Neural cell (in vitro differentiated cells): ENCODE measurements around the gene IL19. TPM values are rescaled to one million over a fixed set of nuclear protein-coding genes. Genes with fewer than 3 reads are reported as not detected.

Experiments used
- H2AFZ ChIP-seq: fragments of 200-600, 300-800 bp; sonication (generic), shearing (Covaris generic); 2 replicates; pipeline ENCODE4 v1.6.0; 2014; ENCODE audit warnings: low read depth, mild to moderate bottlenecking, antibody characterized with exemption, low read length, moderate library complexity
- H3F3A ChIP-seq: fragments of 200-600 bp; shearing (Covaris generic); 2 replicates; pipeline ENCODE4 v1.6.1; 2016; ENCODE audit warnings: mild to moderate bottlenecking, moderate library complexity, mixed read lengths, antibody characterized with exemption, low read length; ENCODE audit not compliant: insufficient read depth, poor library complexity, severe bottlenecking
- H3K27ac ChIP-seq: fragments of 200-600, 300-800 bp; sonication (generic), shearing (Covaris generic); 2 replicates; pipeline ENCODE4 v1.5.1; 2014; ENCODE audit warnings: mild to moderate bottlenecking, low read length, moderate library complexity
- H3K27me3 ChIP-seq: fragments of 300-800, 200-600 bp; sonication (generic), shearing (Covaris generic); 2 replicates; pipeline ENCODE4 v1.6.0; 2014; ENCODE audit warnings: mild to moderate bottlenecking, low read depth, low read length, moderate library complexity; ENCODE audit not compliant: insufficient read depth
- H3K36me3 ChIP-seq: fragments of 300-800, 200-600 bp; sonication (generic), shearing (Covaris generic); 2 replicates; pipeline ENCODE4 v1.5.1; 2014; ENCODE audit warnings: mild to moderate bottlenecking, antibody characterized with exemption, low read length, moderate library complexity; ENCODE audit not compliant: insufficient read depth
- H3K4me2 ChIP-seq: fragments of 300-800, 200-600 bp; sonication (generic), shearing (Covaris generic); 2 replicates; pipeline ENCODE4 v1.6.0; 2014; ENCODE audit warnings: mild to moderate bottlenecking, low read length
- H3K4me3 ChIP-seq: fragments of 300-800, 200-600 bp; sonication (generic), shearing (Covaris generic); 2 replicates; pipeline ENCODE4 v1.5.1; 2014; ENCODE audit warnings: mild to moderate bottlenecking, low read length, moderate library complexity
- H3K79me2 ChIP-seq: fragments of 200-600 bp; shearing (Covaris generic); replicated peaks from 2 replicates; pipeline ENCODE4 v1.6.0; 2014; ENCODE audit warnings: mild to moderate bottlenecking, low read length, moderate library complexity; ENCODE audit not compliant: insufficient read depth
- H3K9ac ChIP-seq: fragments of 300-800, 200-600 bp; sonication (generic), shearing (Covaris generic); 2 replicates; pipeline ENCODE4 v1.6.1; 2016; ENCODE audit warnings: mild to moderate bottlenecking, low read length, mixed read lengths
- H3K9me2 ChIP-seq: fragments of 200-600 bp; shearing (Covaris generic); 2 replicates; pipeline ENCODE4 v1.6.1; 2016; ENCODE audit warnings: mild to moderate bottlenecking, low read length, mixed read lengths; ENCODE audit not compliant: insufficient read depth
- H3K9me3 ChIP-seq: fragments of 200-600, 300-800 bp; sonication (generic), shearing (Covaris generic); 2 replicates; pipeline ENCODE4 v1.6.1; 2016; ENCODE audit warnings: mild to moderate bottlenecking, mixed run types, low read length, moderate library complexity, mixed read lengths
- H4K20me1 ChIP-seq: fragments of 200-600 bp; shearing (Covaris generic); 2 replicates; pipeline ENCODE4 v1.6.1; 2016; ENCODE audit warnings: mild to moderate bottlenecking, mixed run types; ENCODE audit not compliant: insufficient read depth
- CTCF ChIP-seq: fragments of 450-650 bp; IDR thresholded peaks from 2 replicates; pipeline ENCODE4 v1.5.1; 2014; ENCODE audit warnings: antibody characterized with exemption, mild to moderate bottlenecking, moderate library complexity; ENCODE audit not compliant: poor library complexity, severe bottlenecking
- EP300 ChIP-seq: fragments of 450-650 bp; conservative IDR thresholded peaks from 2 replicates; pipeline ENCODE4 v1.6.1; 2014; ENCODE audit warnings: antibody characterized with exemption, mild to moderate bottlenecking, moderate library complexity; ENCODE audit not compliant: poor library complexity, severe bottlenecking
- EZH2 ChIP-seq: fragments of 200-600, 300-800 bp; shearing (Covaris generic), sonication (generic); IDR thresholded peaks from 2 replicates; pipeline ENCODE4 v1.6.1; 2014; ENCODE audit warnings: antibody characterized with exemption, low read length, borderline replicate concordance, mild to moderate bottlenecking; ENCODE audit not compliant: insufficient read depth, poor library complexity, severe bottlenecking
- MXI1 ChIP-seq: fragments of 450-650 bp; conservative IDR thresholded peaks from 2 replicates; pipeline ENCODE4 v1.6.1; 2014; ENCODE audit warnings: antibody characterized with exemption, mild to moderate bottlenecking; ENCODE audit not compliant: poor library complexity, severe bottlenecking
- POLR2AphosphoS5 ChIP-seq: IDR thresholded peaks from 2 replicates; pipeline ENCODE4 v1.6.1; 2012
- RAD21 ChIP-seq: fragments of 450-650 bp; conservative IDR thresholded peaks from 2 replicates; pipeline ENCODE4 v1.6.1; 2014; ENCODE audit warnings: antibody characterized with exemption, mild to moderate bottlenecking, moderate library complexity
- REST ChIP-seq: IDR thresholded peaks from 2 replicates; pipeline ENCODE4 v1.6.1; 2012; ENCODE audit warnings: borderline replicate concordance
- SMC3 ChIP-seq: fragments of 450-650 bp; conservative IDR thresholded peaks from 2 replicates; pipeline ENCODE4 v1.6.1; 2014; ENCODE audit warnings: antibody characterized with exemption, mild to moderate bottlenecking, moderate library complexity; ENCODE audit not compliant: poor library complexity
- TAF1 ChIP-seq: IDR thresholded peaks from 2 replicates; pipeline ENCODE4 v1.6.1; 2012; ENCODE audit warnings: low read depth
- polyA plus RNA-seq: library from polyadenylated mRNA; depleted of rRNA; stranded (reverse); fragments of >200 nt; gene quantifications from 2 replicates; pipeline ENCODE4 v1.2.3, GENCODE V29; 2014

IL19 gene
- polyA plus RNA-seq, 1 donor from 2014 or later: not detected

GRCh38 chr1:206828061-206828460, 57.5 kb downstream of the IL19 start:
- Histone ChIP-seq H3K27ac (no peak overlapping the region), H3K9me3 (no peaks in the 10 kb centered on the region), H3K27me3 (no peaks in the 10 kb centered on the region), H3K9me2 (no peaks in the 10 kb centered on the region), H2AFZ (no peak overlapping the region), H3F3A (no peaks in the 10 kb centered on the region), H3K4me3 (no peak overlapping the region), H3K9ac (no peak overlapping the region), H3K79me2 (no peaks in the 10 kb centered on the region), H3K4me2 (no peak overlapping the region), H3K36me3 (no peaks in the 10 kb centered on the region), H4K20me1 (no peaks in the 10 kb centered on the region)
- TF ChIP-seq TAF1: no peak
- no peak for TF ChIP-seq CTCF
- TF ChIP-seq SMC3: no peak
- TF ChIP-seq EZH2: no peak
- no peak for TF ChIP-seq REST
- TF ChIP-seq MXI1: no peak
- TF ChIP-seq RAD21: no peak
- no peak for TF ChIP-seq EP300
- no peak for TF ChIP-seq POLR2AphosphoS5

- H4K20me1 ChIP-seq: no peaks in the 10 kb centered on the region
- H3K4me3 ChIP-seq: no peak overlapping the region
- no peak for TF ChIP-seq EP300
- TF ChIP-seq TAF1: no peak
- TF ChIP-seq EZH2: no peak
- no peak for TF ChIP-seq CTCF
- TF ChIP-seq RAD21: no peak
- TF ChIP-seq SMC3: no peak
- no peak for TF ChIP-seq POLR2AphosphoS5
- TF ChIP-seq MXI1: no peak
- no peak for TF ChIP-seq REST
- H2AFZ ChIP-seq: no peak overlapping the region
- no peaks in the 10 kb centered on the region for H3K36me3 ChIP-seq
- no peak overlapping the region for H3K27ac ChIP-seq
- H3F3A ChIP-seq: no peaks in the 10 kb centered on the region
- no peak overlapping the region for H3K4me2 ChIP-seq
- no peaks in the 10 kb centered on the region for H3K79me2 ChIP-seq
- H3K9me3 ChIP-seq: no peaks in the 10 kb centered on the region
- no peak overlapping the region for H3K9ac ChIP-seq
- H3K9me2 ChIP-seq: no peaks in the 10 kb centered on the region
- H3K27me3 ChIP-seq: no peaks in the 10 kb centered on the region
Observed at GRCh38 chr1:206828765-206829164, 58.2 kb downstream of the IL19 start.
